ENCODE results near the gene KAZN.
A peak's percentile ranks its signal among the peaks of the same experiment; 100 is the strongest.

Gene KAZN

GRCh38 chr1:14928886-14929546 lies 330.5 kb downstream of the KAZN start:
- Histone ChIP-seq H3K4me3 (ENCODE audit: low read depth in 1 of 2, low read length in 2 of 2) (no peak overlapping the region), H3K4me1 (ENCODE audit: control insufficient read depth in 1 of 2, insufficient read depth in 2 of 2, low read length in 2 of 2) (peaks cover 15 to 20% of the 10 kb centered on the region in 2 donors), H3K9ac (ENCODE audit: low read depth in 1 of 2, low read length in 2 of 2) (no peak overlapping the region), H3K27me3 (ENCODE audit: control insufficient read depth in 1 of 2, insufficient read depth in 2 of 2, low read length in 2 of 2) (peaks cover 20 to 26% of the 10 kb centered on the region in 2 donors), H3K36me3 (ENCODE audit: control insufficient read depth in 1 of 2, insufficient read depth in 2 of 2, low read length in 2 of 2) (no peaks in the 10 kb centered on the region), H3K27ac (ENCODE audit: low read depth, low read length) (no peak overlapping the region), H3K9me3 (ENCODE audit: control insufficient read depth in 1 of 2, low read length in 2 of 2) (no peaks in the 10 kb centered on the region)

DNA sequence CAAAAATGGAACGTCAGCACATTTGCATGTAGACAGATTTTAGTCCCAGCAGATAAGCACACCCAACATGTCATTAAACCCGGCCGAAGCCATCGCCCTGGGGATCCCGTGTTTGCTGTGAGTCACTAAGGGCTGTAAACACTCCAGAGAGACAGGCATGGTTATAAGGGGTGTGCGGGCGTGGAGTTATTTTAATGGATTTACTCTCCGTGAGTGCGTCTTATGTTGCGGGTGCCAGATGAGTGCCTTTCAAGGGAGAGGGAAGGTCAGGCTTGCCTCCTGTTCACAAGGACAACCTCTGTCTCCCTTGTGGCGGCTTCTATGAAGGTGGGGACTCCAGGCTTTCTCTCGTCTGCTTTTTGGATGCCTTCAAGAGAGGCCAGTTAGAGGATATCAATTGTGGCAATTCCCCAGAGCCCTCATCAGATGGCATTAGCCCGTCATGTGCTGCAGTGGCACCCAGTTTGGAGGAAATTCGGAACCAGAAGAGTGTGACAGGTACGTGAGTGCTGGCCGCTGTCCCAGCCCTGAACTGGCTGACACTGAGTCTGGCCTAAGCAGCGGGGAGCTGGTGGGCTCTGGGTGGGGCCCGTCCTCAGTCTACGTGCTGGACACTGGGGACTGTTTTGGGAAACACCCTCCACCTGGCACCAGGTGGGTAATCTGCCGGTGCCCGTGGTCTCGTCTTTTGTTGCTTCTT lies 331.2 kb downstream of the KAZN start:
- H3K9ac ChIP-seq (ENCODE audit: low read depth in 1 of 2, low read length in 2 of 2) = no peak overlapping the region
- H3K9me3 ChIP-seq (ENCODE audit: control insufficient read depth in 1 of 2, low read length in 2 of 2) = no peaks in the 10 kb centered on the region

DNA sequence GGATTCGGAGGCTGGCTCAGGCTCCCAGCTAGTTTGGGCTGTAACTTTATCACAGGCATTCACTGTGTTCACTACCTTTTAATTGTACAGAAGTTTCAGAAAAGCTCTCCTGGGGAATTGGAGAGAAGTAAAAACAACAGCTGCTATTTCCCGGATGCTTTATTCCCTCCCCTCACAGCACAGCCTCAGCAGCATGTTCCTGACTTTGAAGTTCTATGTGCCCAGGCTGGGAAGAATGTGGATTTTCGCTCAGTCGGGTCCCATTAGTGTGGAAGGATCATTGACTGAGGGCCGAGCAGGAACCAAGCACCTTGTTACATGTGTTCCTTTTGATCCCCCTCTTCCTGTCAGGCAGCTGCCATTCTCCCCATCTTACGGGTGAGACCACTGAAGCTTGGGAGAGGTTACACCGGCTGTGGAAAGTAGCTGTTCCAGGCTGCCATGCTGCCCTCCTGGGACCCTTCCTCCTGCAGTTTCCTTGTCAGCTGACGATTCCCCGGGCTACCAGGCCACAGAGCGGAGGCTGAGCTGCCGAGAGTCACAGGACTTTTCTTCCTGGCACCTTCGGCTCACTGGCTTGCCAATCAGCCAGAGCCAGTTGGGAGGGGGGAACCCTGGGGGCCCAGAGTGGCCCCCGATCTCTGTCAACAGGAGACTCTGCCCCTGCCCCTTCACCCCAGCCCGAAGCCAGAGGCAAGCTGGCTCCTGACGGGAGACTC lies 331.9 kb downstream of the KAZN start:
- H3K4me3 ChIP-seq (ENCODE audit: low read depth in 1 of 2, low read length in 2 of 2) = no peak overlapping the region
- no peak overlapping the region for H3K9ac ChIP-seq (ENCODE audit: low read depth in 1 of 2, low read length in 2 of 2)
- peak overlapping the region; percentile 17 for H3K27ac ChIP-seq (ENCODE audit: low read depth, low read length)
- no peaks in the 10 kb centered on the region for H3K9me3 ChIP-seq (ENCODE audit: control insufficient read depth in 1 of 2, low read length in 2 of 2)
- no peaks in the 10 kb centered on the region for H3K36me3 ChIP-seq (ENCODE audit: control insufficient read depth in 1 of 2, insufficient read depth in 2 of 2, low read length in 2 of 2)
- peaks cover 13 to 20% of the 10 kb centered on the region in 2 donors for H3K27me3 ChIP-seq (ENCODE audit: control insufficient read depth in 1 of 2, insufficient read depth in 2 of 2, low read length in 2 of 2)
- H3K4me1 ChIP-seq (ENCODE audit: control insufficient read depth in 1 of 2, insufficient read depth in 2 of 2, low read length in 2 of 2) = peaks cover 10 to 13% of the 10 kb centered on the region in 2 donors

More for the DNA sequence above, 331.2 kb downstream of the KAZN start:
- Histone ChIP-seq H3K36me3 (ENCODE audit: control insufficient read depth in 1 of 2, insufficient read depth in 2 of 2, low read length in 2 of 2) (no peaks in the 10 kb centered on the region), H3K4me3 (ENCODE audit: low read depth in 1 of 2, low read length in 2 of 2) (peak overlapping the region in 1 of 2 donors; percentile 29), H3K4me1 (ENCODE audit: control insufficient read depth in 1 of 2, insufficient read depth in 2 of 2, low read length in 2 of 2) (peaks cover 15 to 20% of the 10 kb centered on the region in 2 donors), H3K27me3 (ENCODE audit: control insufficient read depth in 1 of 2, insufficient read depth in 2 of 2, low read length in 2 of 2) (peaks cover 20 to 26% of the 10 kb centered on the region in 2 donors), H3K27ac (ENCODE audit: low read depth, low read length) (no peak overlapping the region)

GRCh38 chr1:14932034-14932638 lies 333.7 kb downstream of the KAZN start:
- H3K4me3 ChIP-seq (ENCODE audit: low read depth in 1 of 2, low read length in 2 of 2) = no peak overlapping the region
- H3K9ac ChIP-seq (ENCODE audit: low read depth in 1 of 2, low read length in 2 of 2) = no peak overlapping the region
- no peaks in the 10 kb centered on the region for H3K9me3 ChIP-seq (ENCODE audit: control insufficient read depth in 1 of 2, low read length in 2 of 2)
- no peaks in the 10 kb centered on the region for H3K36me3 ChIP-seq (ENCODE audit: control insufficient read depth in 1 of 2, insufficient read depth in 2 of 2, low read length in 2 of 2)
- no peak overlapping the region for H3K27ac ChIP-seq (ENCODE audit: low read depth, low read length)
- peaks cover 10 to 12% of the 10 kb centered on the region in 2 donors for H3K4me1 ChIP-seq (ENCODE audit: control insufficient read depth in 1 of 2, insufficient read depth in 2 of 2, low read length in 2 of 2)
- peaks cover 0 to 3% of the 10 kb centered on the region in 2 donors for H3K27me3 ChIP-seq (ENCODE audit: control insufficient read depth in 1 of 2, insufficient read depth in 2 of 2, low read length in 2 of 2)

- Histone ChIP-seq H3K9ac (ENCODE audit: low read depth in 1 of 2, low read length in 2 of 2) (no peak overlapping the region), H3K4me1 (ENCODE audit: control insufficient read depth in 1 of 2, insufficient read depth in 2 of 2, low read length in 2 of 2) (peaks cover 3 to 5% of the 10 kb centered on the region in 2 donors), H3K27ac (ENCODE audit: low read depth, low read length) (no peak overlapping the region), H3K9me3 (ENCODE audit: control insufficient read depth in 1 of 2, low read length in 2 of 2) (no peaks in the 10 kb centered on the region), H3K27me3 (ENCODE audit: control insufficient read depth in 1 of 2, insufficient read depth in 2 of 2, low read length in 2 of 2) (no peaks in the 10 kb centered on the region), H3K4me3 (ENCODE audit: low read depth in 1 of 2, low read length in 2 of 2) (no peak overlapping the region), H3K36me3 (ENCODE audit: control insufficient read depth in 1 of 2, insufficient read depth in 2 of 2, low read length in 2 of 2) (no peaks in the 10 kb centered on the region)
Measured at GRCh38 chr1:14934867-14935266, 336.4 kb downstream of the KAZN start.

- Histone ChIP-seq H3K4me1 (ENCODE audit: control insufficient read depth in 1 of 2, insufficient read depth in 2 of 2, low read length in 2 of 2) (peaks cover 0 to 3% of the 10 kb centered on the region in 2 donors), H3K9ac (ENCODE audit: low read depth in 1 of 2, low read length in 2 of 2) (no peak overlapping the region), H3K27ac (ENCODE audit: low read depth, low read length) (no peak overlapping the region), H3K36me3 (ENCODE audit: control insufficient read depth in 1 of 2, insufficient read depth in 2 of 2, low read length in 2 of 2) (no peaks in the 10 kb centered on the region), H3K4me3 (ENCODE audit: low read depth in 1 of 2, low read length in 2 of 2) (no peak overlapping the region), H3K9me3 (ENCODE audit: control insufficient read depth in 1 of 2, low read length in 2 of 2) (no peaks in the 10 kb centered on the region), H3K27me3 (ENCODE audit: control insufficient read depth in 1 of 2, insufficient read depth in 2 of 2, low read length in 2 of 2) (no peaks in the 10 kb centered on the region)
Measured at GRCh38 chr1:14936815-14937214, 338.3 kb downstream of the KAZN start.

DNA sequence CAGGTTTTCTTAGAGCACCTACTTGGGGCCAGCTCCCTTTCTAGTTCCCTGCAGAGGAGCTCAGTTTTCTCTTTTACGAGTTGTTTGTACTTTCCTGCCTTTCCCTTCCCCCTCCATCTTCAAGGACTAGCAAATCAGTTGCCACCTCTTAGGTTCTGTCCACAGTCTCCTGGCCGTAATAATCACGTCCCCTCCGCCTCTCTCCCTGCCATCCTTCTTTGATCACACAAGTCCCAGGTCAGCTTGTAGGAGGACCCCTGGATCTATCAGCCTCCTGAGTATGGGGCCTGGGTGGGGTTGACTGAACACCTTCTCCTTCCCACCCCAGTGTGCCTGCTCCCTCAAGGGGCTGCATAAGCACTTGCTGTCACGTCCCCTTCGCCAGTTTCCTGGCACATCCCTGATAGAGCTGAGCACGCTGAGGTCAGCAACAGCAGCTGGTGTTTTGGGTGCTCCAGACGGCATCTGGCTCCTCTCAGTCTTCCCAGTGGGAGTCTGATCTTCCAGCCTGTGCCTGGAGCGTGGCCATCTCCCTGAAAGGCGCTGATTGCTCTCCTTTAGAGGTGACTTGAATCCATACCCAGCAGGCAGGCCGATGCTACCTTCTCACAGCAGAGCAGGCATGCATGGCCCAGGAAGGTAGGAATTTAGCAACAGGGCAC lies 338.9 kb downstream of the KAZN start:
- Histone ChIP-seq H3K4me3 (ENCODE audit: low read depth in 1 of 2, low read length in 2 of 2) (no peak overlapping the region), H3K27me3 (ENCODE audit: control insufficient read depth in 1 of 2, insufficient read depth in 2 of 2, low read length in 2 of 2) (no peaks in the 10 kb centered on the region), H3K9me3 (ENCODE audit: control insufficient read depth in 1 of 2, low read length in 2 of 2) (no peaks in the 10 kb centered on the region), H3K36me3 (ENCODE audit: control insufficient read depth in 1 of 2, insufficient read depth in 2 of 2, low read length in 2 of 2) (no peaks in the 10 kb centered on the region), H3K9ac (ENCODE audit: low read depth in 1 of 2, low read length in 2 of 2) (no peak overlapping the region), H3K27ac (ENCODE audit: low read depth, low read length) (no peak overlapping the region), H3K4me1 (ENCODE audit: control insufficient read depth in 1 of 2, insufficient read depth in 2 of 2, low read length in 2 of 2) (peaks cover 0 to 3% of the 10 kb centered on the region in 2 donors)

- H3K27me3 ChIP-seq (ENCODE audit: control insufficient read depth in 1 of 2, insufficient read depth in 2 of 2, low read length in 2 of 2) = no peaks in the 10 kb centered on the region
- peaks cover 4 to 9% of the 10 kb centered on the region in 2 donors for H3K4me1 ChIP-seq (ENCODE audit: control insufficient read depth in 1 of 2, insufficient read depth in 2 of 2, low read length in 2 of 2)
- no peak overlapping the region for H3K4me3 ChIP-seq (ENCODE audit: low read depth in 1 of 2, low read length in 2 of 2)
- H3K27ac ChIP-seq (ENCODE audit: low read depth, low read length) = no peak overlapping the region
- no peaks in the 10 kb centered on the region for H3K36me3 ChIP-seq (ENCODE audit: control insufficient read depth in 1 of 2, insufficient read depth in 2 of 2, low read length in 2 of 2)
- H3K9ac ChIP-seq (ENCODE audit: low read depth in 1 of 2, low read length in 2 of 2) = no peak overlapping the region
- no peaks in the 10 kb centered on the region for H3K9me3 ChIP-seq (ENCODE audit: control insufficient read depth in 1 of 2, low read length in 2 of 2)
Measured at GRCh38 chr1:14939527-14940284, 341.2 kb downstream of the KAZN start.

- Histone ChIP-seq H3K4me3 (ENCODE audit: low read depth in 1 of 2, low read length in 2 of 2) (no peak overlapping the region), H3K27ac (ENCODE audit: low read depth, low read length) (no peak overlapping the region), H3K9me3 (ENCODE audit: control insufficient read depth in 1 of 2, low read length in 2 of 2) (no peaks in the 10 kb centered on the region), H3K36me3 (ENCODE audit: control insufficient read depth in 1 of 2, insufficient read depth in 2 of 2, low read length in 2 of 2) (no peaks in the 10 kb centered on the region), H3K27me3 (ENCODE audit: control insufficient read depth in 1 of 2, insufficient read depth in 2 of 2, low read length in 2 of 2) (no peaks in the 10 kb centered on the region), H3K9ac (ENCODE audit: low read depth in 1 of 2, low read length in 2 of 2) (no peak overlapping the region), H3K4me1 (ENCODE audit: control insufficient read depth in 1 of 2, insufficient read depth in 2 of 2, low read length in 2 of 2) (peaks cover 6 to 12% of the 10 kb centered on the region in 2 donors)
Measured at GRCh38 chr1:14940285-14940870, 341.9 kb downstream of the KAZN start.
